Retina (tissue), 1 donor: ENCODE results near the gene ATRNL1.
"Not testable (repeated sequence)": the region's sequence is repeated elsewhere in the genome, so short reads cannot be mapped to it uniquely, and the experiment has no call there.

Experiments used
- DNase-seq: peaks from one replicate; pipeline ENCODE4 v3.0.0-alpha.2; 2016

ATRNL1 gene

DNA sequence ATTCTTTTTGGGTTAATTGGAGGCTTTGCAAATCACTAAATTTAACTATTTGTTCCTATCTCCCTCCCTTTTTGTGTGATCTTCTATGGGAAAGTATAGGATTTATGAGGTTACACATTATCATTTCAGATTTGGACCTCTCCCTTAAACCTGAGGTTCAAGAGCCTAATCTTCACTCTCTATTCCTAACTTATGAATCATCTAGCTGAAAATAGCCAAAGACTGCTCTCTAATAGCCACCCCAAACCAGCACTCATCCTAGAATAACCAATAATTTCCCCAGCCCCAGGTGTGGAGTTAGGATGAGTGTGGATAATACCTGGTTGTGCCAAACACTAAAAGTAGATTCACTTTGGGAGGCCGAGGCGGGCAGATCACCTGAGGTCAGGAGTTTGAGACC, 680.7 kb downstream of the ATRNL1 start:
- DNase-seq = no peak

DNA sequence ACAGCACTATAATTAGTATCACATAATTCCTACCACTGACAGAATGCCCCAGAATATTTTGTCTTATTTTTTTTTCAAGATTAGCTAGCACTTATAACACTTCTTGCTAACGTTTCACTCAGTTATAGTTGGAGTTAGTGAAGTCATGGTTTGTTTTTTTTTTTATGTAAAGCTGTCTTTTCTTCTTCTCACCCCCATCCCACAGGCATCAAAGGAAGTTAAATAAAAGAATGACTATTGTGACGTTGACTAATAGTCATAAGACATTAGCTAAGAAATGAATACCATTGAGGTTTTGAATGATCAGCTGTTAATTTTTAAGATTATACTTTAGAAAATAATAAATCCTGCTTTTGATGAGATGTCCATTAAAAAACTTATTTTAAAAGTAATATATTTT, 681.6 kb downstream of the ATRNL1 start:
- DNase-seq = no peak

DNA sequence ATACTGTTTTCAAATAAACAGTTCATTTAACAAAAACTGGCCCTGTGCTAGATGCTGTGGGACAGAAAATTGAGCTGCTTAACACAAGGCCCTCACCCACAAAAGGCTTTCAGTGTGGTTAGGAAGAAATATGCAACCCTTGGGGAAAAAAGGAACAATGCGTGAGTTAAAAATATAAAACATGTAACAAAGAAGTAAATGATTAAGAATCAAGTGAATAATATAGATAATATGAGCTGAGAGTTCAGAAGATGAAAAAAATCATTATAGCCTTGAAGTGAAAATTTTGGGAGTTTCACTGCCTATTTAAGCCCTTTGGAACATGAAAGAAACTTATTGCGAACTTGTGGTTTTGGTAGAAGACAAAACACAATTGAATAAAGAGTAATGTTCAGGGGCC, 684.5 kb downstream of the ATRNL1 start:
- no peak for DNase-seq

DNA sequence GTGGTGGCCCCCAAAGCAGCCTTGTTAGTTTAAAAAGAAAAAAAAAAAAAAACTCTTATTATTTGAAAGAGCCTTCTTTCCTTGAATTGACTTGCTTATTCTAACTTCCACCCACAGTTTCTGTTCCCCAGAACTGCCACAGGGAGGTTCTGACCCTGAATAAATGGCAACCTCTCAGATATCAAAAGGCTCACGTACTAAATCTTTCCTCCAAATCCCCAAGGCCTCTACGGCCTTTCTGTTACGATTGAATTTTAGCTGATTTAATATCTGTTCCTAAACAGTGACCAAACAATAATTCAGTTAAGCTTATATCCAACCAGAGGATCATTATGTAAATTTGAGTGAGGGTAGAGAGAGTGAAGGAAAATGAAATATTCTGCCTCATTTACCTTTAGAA, 697.1 kb downstream of the ATRNL1 start:
- no peak for DNase-seq

- DNase-seq = no peak
These were observed 702.8 kb downstream of the ATRNL1 start for GRCh38 chr10:115795964-115796363.

DNA sequence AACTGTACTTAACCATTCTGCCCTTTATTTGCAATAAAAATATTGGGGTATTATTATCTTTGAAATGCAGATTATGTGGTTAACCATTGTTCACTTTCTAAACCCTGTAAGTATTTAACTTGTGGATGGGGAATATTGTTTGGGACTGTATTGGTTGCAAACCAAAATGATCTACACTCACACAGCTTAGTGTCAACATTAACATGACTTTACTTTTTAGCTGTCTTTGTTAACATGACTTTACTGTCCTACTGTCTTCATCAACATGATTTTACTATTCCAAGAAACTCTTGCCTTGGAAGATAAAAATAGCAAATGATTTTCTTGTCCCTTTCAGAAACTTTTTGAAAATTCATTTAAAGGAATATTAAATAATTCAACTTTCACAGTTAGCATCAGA, 708.3 kb downstream of the ATRNL1 start:
- DNase-seq = no peak

DNA sequence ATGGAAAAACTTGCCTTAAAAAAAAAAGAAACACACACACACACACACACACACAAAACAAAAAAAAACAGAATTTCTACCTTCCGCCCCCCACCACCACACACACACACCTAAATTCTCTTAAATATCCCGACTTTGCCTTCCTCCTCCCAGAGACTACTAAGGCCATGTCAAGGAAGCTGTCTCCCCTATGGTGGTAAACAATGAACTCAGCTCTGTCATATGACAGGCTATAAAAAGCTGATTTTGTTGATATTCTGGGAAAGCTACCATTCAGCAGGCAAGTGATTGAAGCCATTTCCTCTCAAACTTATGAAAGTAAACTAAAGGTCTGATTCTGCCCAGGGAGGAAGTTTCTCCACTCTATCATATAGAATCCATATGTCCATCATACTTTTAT, 708.8 kb downstream of the ATRNL1 start:
- DNase-seq = no peak

GRCh38 chr10:115802911-115803310, 709.7 kb downstream of the ATRNL1 start:
- DNase-seq = no peak

DNA sequence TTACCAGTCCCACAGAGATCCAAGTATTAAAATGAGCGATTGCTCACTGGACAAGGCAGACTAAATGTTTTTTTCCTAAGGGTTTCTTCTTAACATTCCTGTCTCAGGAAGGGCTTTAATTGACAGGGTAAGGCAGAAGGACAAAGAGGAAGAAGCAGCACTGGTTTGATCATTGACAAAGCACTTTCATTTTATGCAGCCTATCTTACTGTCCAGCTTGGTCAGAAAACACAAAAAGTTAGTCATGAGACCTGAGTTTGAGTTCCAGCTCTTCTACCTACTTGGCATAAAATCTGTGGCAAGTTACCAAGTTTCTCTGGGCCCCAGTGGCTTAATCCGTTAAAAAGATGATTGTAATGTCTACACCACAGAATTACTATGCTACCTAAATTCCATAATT, 721.4 kb downstream of the ATRNL1 start:
- DNase-seq = no peak

DNA sequence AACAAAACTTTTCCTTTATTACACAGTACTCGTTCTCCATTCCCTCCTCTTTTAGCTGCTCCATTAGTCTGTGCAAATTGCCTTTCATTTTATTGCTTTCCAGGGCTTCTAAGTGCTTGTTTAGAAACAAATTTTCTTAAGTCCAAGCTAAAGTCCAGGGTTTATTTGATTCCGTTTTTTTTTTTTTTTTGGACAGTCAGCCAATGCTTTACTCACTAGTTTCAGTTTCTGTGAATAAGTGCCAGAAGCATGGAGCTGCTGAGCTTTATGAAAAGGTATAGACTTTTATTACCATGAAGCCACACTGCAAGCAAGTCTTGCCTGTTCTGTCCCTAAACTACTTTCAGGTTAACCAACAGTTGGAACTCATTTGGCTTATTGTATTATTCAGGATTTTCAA, 724.8 kb downstream of the ATRNL1 start:
- DNase-seq = no peak

DNA sequence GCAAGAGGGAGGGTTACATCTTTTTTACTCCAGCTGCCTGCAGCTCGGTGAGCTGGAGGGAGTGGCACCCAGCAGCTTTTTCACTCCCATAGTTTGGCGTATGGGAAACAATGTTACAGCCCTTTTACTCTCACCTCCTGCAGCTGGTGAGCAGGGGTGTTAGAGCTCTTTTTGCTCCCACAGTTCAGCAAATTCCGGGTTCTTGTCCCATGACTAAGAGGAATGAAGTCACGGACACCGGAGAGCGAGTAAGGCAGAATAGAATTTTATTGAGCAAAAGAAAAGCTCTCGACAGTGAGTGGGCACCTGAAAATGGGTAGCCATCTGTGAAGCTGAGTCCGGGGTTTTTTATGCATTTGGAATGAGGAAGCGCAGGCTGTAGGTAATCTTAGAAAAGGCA, 733.2 kb downstream of the ATRNL1 start:
- DNase-seq = no peak

- DNase-seq = no peak
These were observed 734.3 kb downstream of the ATRNL1 start for GRCh38 chr10:115827231-115828009.

GRCh38 chr10:115828182-115828581, 735.0 kb downstream of the ATRNL1 start:
- not testable (repeated sequence) for DNase-seq

DNA sequence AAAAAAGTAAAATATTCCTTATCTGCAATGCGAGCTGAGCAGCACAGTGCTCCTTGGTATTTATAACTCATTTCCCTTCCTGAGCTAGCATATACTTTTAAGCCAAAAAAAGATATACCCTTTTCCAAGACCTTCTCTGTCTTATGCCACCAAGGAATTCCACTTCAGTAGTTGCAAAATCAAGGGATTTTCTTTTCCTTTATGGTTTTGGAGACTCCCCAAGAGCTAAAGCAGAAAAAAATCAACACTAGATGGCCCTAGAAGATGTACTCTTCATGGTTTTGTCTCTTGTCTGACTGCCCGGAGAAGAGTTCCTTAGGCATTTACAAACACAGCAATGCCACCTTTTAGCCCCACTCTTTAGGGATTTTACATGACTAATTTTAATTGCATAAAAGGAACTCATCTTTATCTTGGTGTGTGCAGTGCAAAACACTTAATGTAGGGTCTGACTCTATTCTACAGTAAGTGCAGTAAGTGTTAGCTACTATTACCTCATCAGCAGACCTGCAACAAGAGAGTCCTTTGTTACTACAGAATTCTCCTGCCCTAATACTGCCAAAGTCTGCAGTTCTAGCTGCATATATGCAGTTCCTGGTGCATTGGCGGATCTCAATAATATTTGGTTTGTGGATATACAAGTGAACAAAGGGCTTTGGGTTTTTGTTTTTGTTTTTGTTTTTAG, 736.5 kb downstream of the ATRNL1 start:
- peak; percentile 31 for DNase-seq

DNA sequence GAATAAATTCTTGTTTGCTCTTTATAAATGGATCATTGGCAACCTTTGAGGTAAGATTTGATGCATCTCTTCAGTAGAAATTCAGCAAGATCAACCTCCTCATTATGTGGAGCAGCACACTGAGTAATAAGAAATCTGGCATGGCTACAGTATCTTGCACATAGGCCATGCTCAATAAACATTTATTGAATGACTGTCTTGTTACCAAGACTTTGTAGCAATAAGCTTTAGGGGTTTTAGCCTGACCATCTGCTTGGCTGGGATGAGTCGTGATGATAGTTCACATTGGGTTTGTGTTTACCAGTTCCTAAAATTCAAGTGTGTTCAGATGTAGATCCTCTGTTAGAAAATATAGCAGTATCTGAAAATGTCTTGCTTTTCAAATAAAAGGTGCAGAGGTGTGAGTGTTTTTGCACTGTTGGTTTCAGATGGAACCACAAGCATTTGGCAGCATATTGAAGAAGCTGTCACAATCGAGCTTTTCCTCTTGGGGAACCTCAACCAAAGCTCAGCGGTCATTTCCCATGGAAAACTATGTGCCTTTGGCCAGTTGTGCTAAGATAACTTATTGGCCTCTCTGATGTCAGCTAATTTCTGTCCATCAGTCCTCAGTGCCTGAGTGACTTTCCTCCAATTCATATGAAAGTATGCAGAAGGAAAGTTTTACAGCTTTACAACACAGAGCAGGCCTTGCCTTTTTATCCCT, 737.3 kb downstream of the ATRNL1 start:
- DNase-seq = no peak

GRCh38 chr10:115831016-115831415, 737.9 kb downstream of the ATRNL1 start:
- no peak for DNase-seq

DNA sequence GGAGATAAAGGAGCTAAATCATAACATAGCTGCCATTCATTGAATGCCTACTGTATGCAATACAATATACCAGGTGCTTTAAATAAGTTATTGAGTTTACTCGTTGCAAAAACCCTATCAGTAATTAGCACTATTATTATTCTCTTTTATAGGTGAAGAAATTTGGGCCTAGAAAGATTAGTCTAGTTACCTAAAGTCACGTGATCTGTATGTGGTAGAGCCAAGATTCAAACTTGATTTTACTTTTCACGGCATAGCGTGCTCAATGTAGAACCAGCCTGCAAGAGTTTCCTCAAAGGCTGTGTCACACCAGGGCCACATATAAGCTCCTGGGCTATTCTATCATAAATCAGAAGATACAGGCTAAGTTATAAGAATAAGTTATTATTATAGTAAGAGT, 740.0 kb downstream of the ATRNL1 start:
- DNase-seq = no peak

DNA sequence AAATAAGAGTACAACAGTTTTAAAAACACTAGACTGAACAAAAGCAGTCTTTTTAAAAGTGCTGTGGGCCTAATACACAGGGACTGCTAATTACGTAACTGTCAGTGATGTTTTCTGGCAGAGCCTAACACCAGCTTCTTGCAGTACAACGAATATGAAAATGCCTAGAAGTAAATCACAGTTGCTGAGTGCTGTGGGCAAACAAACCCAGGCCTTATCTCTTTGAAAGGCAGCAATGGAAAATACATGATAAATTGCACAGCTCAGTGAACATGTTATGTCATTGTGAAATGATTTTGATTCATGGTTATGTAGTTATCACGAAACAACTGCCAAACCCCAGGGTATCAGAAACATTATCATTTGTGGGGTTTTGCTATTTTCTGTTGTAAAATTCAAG, 751.4 kb downstream of the ATRNL1 start:
- DNase-seq = peak; percentile 41

GRCh38 chr10:115845921-115846320, 752.8 kb downstream of the ATRNL1 start:
- DNase-seq = no peak

GRCh38 chr10:115846528-115846927, 753.4 kb downstream of the ATRNL1 start:
- no peak for DNase-seq

GRCh38 chr10:115849197-115849596, 756.0 kb downstream of the ATRNL1 start:
- no peak for DNase-seq

DNA sequence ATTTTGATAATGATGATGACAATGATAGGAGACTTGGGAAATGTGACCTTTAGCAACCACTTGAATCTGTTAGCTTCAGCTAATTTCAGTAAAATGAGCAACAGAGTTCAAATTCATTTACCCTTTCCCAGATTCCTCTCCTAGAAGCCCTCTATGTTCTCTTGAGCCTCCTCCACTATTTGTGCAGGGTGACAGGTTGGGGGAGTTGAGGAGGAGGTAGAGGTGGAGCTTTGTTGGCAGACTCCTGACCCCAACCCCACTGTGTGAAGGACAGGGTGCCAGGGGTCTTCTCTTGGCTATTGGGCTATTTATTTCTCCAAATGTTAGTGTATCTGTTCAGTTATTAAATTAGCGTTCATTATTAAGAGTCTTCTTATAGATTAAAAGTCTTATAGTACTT, 757.5 kb downstream of the ATRNL1 start:
- DNase-seq = no peak

- no peak for DNase-seq
These were observed 758.5 kb downstream of the ATRNL1 start for GRCh38 chr10:115851695-115852094.
